PFSK-1 (cell line): Measurements from ENCODE around the gene TMEM129.

Source experiments
- FOXP2 ChIP-seq: optimal IDR thresholded peaks from 2 replicates; pipeline ENCODE3; 2011; ENCODE audit warnings: borderline replicate concordance, control low read depth, inconsistent platforms; ENCODE audit not compliant: insufficient read depth; ENCODE audit errors: extremely low read length, extremely low read depth
- POLR2AphosphoS5 ChIP-seq: IDR thresholded peaks from 2 replicates; pipeline ENCODE4 v1.6.1; 2012; ENCODE audit warnings: low read depth, mild to moderate bottlenecking, control low read depth, low read length, moderate library complexity
- SIN3A ChIP-seq: IDR thresholded peaks from 2 replicates; pipeline ENCODE4 v1.6.1; 2012; ENCODE audit warnings: mild to moderate bottlenecking, low read length, moderate library complexity, borderline replicate concordance; ENCODE audit not compliant: insufficient read depth
- TAF1 ChIP-seq: IDR thresholded peaks from 2 replicates; pipeline ENCODE4 v1.6.1; 2012; ENCODE audit warnings: low read length, control low read depth, borderline replicate concordance; ENCODE audit not compliant: insufficient read depth
- TF ChIP-seq, protein P1 (sequence below), 2 experiments: IDR thresholded peaks; 2 replicates each; pipeline versions ENCODE4 v1.6.1 to v1.8.0; 2011 to 2012; ENCODE audit warnings: low read depth in 2 of 2, low read length in 2 of 2, control low read depth in 1 of 2, inconsistent platforms in 1 of 2, mild to moderate bottlenecking in 1 of 2, moderate library complexity in 1 of 2; ENCODE audit not compliant: insufficient read depth in 1 of 2

DNA sequence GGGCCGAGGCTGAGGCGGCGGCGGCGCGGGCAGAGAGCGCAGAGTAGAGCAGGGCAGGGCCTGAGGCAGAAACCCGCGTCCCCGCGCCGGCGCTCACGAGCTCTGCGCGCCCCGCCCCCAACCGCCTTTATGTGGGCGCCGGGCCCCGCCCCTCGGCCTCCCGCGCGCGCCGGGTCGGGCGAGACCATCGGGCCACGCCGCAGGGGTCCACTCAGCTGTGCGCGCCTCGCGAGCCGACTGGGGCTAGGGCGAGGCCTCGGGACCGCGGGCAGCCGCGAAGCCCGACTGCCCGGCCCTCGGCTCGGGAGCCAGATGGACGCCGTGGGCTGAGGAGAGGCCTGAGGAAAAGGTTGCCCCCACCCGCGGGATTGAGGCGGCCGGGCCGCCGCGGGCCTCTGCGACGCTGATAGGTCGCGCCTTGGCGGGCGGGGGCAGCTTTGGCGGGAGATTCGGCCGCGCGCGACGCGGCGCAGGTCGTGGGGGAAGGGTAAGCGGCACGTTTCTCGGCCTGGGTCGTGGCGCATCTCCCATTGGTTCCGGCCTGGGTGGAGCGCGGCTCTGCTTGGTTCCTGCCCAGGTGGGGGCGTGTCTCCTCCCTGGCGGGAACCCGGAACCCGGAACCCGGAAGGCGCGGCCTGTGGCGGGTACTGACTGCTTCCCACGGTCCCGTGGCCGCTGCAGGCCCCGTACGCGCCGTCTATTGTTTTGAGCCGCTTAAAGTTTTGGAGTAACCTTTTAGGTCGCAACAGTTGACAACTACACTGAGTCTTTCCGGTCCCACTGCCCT is 8.7 kb downstream of the TMEM129 start, which contains the start of gene SLBP:
- peak; percentile 89; the same call in 1 of the 2 replicates for TF ChIP-seq TAF1
- TF ChIP-seq, protein P1, sequence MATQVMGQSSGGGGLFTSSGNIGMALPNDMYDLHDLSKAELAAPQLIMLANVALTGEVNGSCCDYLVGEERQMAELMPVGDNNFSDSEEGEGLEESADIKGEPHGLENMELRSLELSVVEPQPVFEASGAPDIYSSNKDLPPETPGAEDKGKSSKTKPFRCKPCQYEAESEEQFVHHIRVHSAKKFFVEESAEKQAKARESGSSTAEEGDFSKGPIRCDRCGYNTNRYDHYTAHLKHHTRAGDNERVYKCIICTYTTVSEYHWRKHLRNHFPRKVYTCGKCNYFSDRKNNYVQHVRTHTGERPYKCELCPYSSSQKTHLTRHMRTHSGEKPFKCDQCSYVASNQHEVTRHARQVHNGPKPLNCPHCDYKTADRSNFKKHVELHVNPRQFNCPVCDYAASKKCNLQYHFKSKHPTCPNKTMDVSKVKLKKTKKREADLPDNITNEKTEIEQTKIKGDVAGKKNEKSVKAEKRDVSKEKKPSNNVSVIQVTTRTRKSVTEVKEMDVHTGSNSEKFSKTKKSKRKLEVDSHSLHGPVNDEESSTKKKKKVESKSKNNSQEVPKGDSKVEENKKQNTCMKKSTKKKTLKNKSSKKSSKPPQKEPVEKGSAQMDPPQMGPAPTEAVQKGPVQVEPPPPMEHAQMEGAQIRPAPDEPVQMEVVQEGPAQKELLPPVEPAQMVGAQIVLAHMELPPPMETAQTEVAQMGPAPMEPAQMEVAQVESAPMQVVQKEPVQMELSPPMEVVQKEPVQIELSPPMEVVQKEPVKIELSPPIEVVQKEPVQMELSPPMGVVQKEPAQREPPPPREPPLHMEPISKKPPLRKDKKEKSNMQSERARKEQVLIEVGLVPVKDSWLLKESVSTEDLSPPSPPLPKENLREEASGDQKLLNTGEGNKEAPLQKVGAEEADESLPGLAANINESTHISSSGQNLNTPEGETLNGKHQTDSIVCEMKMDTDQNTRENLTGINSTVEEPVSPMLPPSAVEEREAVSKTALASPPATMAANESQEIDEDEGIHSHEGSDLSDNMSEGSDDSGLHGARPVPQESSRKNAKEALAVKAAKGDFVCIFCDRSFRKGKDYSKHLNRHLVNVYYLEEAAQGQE (IDR thresholded peaks at IDR 0.05; ENCODE audit: insufficient read depth in 1 of 2, low read depth in 2 of 2, low read length in 2 of 2): peak in 1 of 2 experiments; percentile 37; a peak in 1 of 4 replicates
- peak; percentile 35; the same call in 1 of the 2 replicates for TF ChIP-seq POLR2AphosphoS5
- peak; percentile 98 for TF ChIP-seq SIN3A
- TF ChIP-seq FOXP2: no peak
